HG02970 (cell line): Measurements from ENCODE around the gene C11orf68.
A peak's percentile ranks its signal among the peaks of the same experiment; 100 is the strongest.

Source experiments
- ATAC-seq: cut with Tn5 transposase; IDR thresholded peaks from one replicate; pipeline ENCODE4 v1.9.1; 2021; ENCODE audit warnings: mild to moderate bottlenecking, moderate library complexity, moderate number of reproducible peaks; ENCODE audit not compliant: unreplicated experiment, low FRiP score

The C11orf68 gene

DNA sequence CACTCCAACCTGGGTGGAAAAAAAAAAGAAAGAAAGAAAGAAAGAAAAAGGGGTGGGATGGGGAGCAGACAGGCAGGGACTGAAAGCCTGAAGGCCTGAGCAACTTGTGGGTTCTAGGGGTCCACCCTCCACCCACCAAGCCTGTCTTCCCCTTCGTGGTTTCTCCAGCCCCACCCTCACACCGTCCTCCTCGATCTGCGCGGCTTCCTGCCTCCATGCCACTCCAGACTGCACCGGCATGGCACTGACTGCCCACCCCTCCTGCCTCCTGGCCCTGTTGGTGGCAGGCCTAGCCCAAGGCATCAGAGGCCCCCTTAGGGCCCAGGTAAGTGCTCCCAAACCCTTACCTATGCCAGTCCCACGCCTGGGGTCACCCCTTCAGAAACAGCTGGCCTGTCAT is 39.2 kb downstream of the C11orf68 start, which contains the start of gene CTSW:
Gene CTSW (plus strand): TSS at position 221 of the 400 bp plus-strand sequence. CDS start 18 bp downstream, at position 239.
- no peak for ATAC-seq

DNA sequence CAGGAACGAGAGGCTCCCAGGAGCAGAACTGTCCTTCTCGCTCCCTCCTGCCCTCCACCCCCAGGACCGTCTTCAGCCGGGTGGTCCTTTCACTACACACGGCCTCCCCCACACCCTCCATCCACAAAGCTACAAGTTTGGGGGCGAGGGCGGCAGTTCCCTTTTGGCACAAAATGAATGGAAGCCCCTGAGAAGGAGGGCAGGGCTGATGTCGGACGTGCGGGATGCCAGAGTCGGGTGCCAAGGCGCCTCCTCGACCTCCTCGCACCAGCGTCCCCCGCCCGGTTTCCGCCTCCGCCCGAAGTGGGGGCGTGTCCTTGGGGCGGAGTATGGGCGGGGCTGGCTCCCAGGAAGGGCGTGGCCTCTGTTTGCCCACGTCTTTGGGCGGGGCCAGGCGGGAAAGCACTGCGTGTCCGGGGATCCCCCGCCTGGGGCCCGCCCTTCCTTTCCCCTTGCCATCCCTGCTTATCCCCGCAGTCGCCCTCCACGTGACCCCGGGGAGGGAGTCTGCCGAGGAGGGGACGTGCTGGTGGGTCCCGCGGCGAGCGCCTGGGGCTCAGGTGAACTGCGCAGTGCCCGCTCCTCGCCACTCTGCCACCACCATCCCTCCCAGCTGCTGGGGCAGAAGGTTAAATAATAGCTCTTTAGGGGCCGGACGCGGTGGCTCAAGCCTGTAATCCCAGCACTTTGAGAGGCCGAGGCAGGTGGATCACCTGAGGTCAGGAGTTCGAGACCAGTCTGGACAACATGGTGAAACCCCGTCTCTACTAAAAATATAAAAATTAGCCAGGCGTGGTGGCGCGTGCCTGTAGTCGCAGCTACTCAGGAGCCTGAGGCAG is 45.3 kb downstream of the C11orf68 start:
- ATAC-seq: peak; percentile 82

GRCh38 chr11:65872586-65873317 is 46.1 kb downstream of the C11orf68 start, which contains the start of gene EFEMP2:
Gene EFEMP2 (minus strand): TSS chr11:65872800. CDS start chr11:65872354, 446 bp downstream.
- no peak for ATAC-seq

DNA sequence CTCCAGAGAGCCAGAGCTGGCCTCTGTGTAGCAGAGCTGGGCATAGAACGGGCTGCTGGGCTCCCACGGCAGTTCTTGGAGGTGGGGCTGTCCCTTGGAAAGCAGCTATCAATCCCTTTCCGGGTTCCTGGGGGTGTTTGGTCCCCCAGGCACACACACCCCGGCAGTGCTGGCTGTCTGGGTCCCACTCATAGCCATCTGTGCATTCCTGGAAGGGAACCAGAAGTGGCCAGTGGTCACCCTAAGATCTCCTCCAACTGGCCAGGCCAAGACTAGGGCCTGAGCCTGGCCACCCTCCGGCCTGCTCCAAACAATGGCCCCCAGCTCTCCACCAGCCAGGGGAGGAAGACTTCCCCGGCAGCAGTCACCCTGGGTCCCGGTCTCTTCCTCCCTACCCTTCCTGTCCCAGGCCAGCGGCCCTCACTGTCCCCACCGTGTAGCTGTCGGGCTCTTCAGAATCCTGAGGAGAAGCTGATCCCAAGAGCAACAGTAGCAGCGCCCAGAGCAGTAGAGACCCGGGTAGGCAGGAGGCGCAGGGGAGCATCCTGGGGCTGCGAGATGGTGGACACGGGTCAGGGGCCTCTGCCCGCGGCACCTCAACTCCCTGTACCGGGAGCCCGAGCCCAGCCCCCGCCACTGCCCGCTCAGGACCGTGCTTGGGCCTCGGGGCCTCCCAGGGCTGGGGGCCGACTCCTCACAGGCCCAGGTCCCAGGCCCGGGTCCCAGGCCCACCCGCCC is 46.9 kb downstream of the C11orf68 start:
- ATAC-seq: no peak

DNA sequence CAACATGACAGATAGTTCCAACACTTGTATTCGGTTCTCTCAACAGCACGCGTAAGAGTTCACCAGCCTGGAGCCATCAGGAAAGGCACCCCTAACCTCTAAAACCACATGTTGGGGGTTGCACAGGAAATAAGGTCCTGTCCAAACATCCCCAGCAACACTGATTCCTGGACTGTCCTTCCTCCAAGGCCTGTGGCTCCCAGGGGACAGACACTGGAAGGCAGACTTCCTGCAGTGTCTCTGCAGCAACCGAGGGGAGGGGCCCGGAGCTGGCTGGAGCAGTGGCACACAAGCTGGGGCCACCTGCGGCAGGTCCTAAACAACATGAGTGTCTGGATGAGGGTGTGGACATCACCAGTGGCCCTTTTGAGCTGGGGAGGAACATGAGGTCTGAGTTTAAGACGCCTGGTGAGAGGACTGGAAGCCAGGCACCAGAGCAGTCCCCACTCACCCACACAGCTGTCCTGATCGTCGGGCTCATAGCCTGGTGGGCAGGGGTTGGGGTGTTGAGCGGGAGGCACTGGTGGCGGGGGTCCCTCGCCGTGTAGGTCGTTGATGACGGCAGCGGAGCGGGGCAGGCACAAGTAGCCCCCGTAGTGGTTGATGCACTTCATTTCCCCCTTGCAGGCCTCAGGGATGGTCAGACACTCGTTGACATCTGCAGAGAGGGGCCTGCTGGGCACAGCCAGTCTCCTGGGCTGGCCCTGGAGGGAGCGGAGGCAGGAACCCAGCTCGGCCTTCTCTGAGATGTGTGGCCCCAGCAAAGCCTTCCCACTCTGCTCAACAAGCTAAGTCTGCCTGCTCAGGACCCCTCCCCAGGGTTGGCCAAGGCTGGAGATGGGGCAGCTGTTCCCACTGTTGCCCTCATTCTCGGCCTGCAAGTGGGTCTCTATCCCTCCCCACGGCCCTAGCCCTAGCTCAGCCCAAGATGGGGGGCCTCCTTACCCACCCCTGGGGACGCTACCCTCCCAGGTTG is 47.9 kb downstream of the C11orf68 start:
- no peak for ATAC-seq

DNA sequence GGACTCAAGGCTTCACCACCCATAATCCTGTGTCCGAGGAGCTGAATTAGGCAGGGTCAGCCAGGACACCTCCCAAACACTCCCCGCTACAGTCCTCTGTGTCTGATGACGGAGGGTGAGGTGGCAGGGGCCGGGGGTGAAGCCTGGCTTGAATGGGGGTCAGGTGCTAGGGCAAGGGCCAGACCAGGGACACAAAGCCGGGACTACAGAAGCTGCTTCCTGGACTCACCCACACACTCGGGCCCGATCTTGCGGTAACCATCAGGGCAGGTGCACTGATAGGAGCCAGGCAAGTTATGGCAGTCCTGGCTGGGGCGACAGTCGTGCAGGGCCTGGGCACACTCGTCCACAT is 48.6 kb downstream of the C11orf68 start:
- no peak for ATAC-seq

DNA sequence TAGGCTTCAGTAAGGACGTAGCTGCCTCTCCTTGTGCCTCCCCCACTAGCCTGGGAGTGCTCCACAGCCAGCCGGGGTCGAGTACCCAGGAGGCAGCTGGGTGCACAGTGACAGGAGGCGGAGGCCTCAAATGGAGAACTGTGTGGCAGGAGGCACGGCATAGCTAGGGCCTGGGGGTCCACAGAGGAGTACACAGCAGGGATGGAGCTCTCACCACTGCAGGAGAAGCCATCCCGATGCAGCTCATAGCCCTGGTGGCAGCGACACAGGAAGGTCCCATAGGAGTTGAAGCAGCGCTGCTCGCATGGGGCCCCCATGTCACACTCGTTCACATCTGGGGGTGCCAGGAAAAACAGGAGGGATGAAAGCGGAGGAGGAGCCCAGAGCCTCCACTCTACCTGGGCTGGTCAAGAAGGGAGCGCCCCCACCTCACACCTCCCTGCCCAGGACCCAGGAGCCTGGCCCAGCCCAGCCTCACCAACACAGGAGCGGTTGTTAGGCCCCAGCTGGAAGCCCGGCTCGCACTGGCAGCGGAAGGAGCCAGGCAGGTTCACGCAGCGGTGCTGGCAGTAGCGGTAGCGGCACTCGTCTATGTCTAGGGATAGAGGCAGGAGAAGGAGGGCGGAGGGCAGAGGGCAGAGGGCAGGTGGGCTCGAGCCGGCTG is 49.1 kb downstream of the C11orf68 start:
- no peak for ATAC-seq

- no peak for ATAC-seq
Observed at GRCh38 chr11:65868907-65869306, 50.0 kb downstream of the C11orf68 start.

GRCh38 chr11:65868076-65868667 is 50.7 kb downstream of the C11orf68 start:
- ATAC-seq: no peak

GRCh38 chr11:65867284-65868071 is 51.4 kb downstream of the C11orf68 start:
- ATAC-seq: no peak
